Lung (tissue), 12 donors: ENCODE measurements around the gene DCDC2. TPM values are rescaled to one million over a fixed set of nuclear protein-coding genes. Genes with fewer than 3 reads are reported as not detected.

ENCODE experiments used
- ATAC-seq: fragments of 200-7000 bp; cut with Tn5 transposase; one replicate; pipeline ENCODE4 v1.9.1; 2020; ENCODE audit warnings: moderate number of reproducible peaks; ENCODE audit not compliant: insufficient read depth, low FRiP score
- DNase-seq, 3 donors: peaks; one replicate each; pipeline ENCODE4 v3.0.0-alpha.2; 2013 to 2017
- H3K27ac ChIP-seq, 2 donors: one replicate each; pipeline ENCODE4 v1.5.1; 2013; ENCODE audit warnings: mild to moderate bottlenecking in 2 of 2, moderate library complexity in 2 of 2, control low read depth in 1 of 2, inconsistent platforms in 1 of 2, low read depth in 1 of 2, low read length in 1 of 2
- H3K27me3 ChIP-seq, 3 donors: one replicate each; pipeline ENCODE4 v1.5.1; 2013; ENCODE audit warnings: low read length in 2 of 3; ENCODE audit not compliant: control insufficient read depth in 3 of 3, insufficient read depth in 3 of 3
- H3K36me3 ChIP-seq, 4 donors: one replicate each; pipeline ENCODE4 v1.5.1; 2013; ENCODE audit warnings: low read length in 4 of 4, mild to moderate bottlenecking in 1 of 4, moderate library complexity in 1 of 4; ENCODE audit not compliant: control insufficient read depth in 4 of 4, insufficient read depth in 4 of 4
- H3K4me1 ChIP-seq, 5 donors: one replicate each; pipeline ENCODE4 v1.5.1; 2013; ENCODE audit warnings: low read length in 5 of 5, mild to moderate bottlenecking in 2 of 5, moderate library complexity in 1 of 5; ENCODE audit not compliant: control insufficient read depth in 5 of 5, insufficient read depth in 5 of 5
- H3K4me3 ChIP-seq: one replicate; pipeline ENCODE4 v1.5.1; 2013; ENCODE audit warnings: mild to moderate bottlenecking, control low read depth, moderate library complexity
- H3K9ac ChIP-seq, 2 donors: one replicate each; pipeline ENCODE4 v1.5.1; 2013; ENCODE audit warnings: low read length in 2 of 2, control low read depth in 1 of 2; ENCODE audit not compliant: insufficient read depth in 1 of 2
- H3K9me3 ChIP-seq, 4 donors: one replicate each; pipeline ENCODE4 v1.5.1; 2013; ENCODE audit warnings: low read length in 3 of 4, mild to moderate bottlenecking in 1 of 4, moderate library complexity in 1 of 4; ENCODE audit not compliant: control insufficient read depth in 4 of 4, insufficient read depth in 3 of 4
- WGBS, 2 donors: extraction: QIAGEN DNeasy Blood & Tissue Kit; methylation state at CpG; one replicate each; pipeline ENCODE4 v1.1.7; 2013; 5-methylcytosine and 5-hydroxymethylcytosine counted together
- polyA plus RNA-seq, 2 donors: library from polyadenylated mRNA; stranded (reverse); fragments of 200-250 nt; gene quantifications; one replicate each; pipeline ENCODE4 v1.2.1, GENCODE V29; 2013
- total RNA-seq, 2 donors: library from RNA; depleted of rRNA in 1 of 2; stranded (reverse); fragments of >200 nt in 1 of 2; gene quantifications; one replicate each; pipeline ENCODE4 v1.2.1, GENCODE V29; 2014 to 2021
- TF ChIP-seq, protein P1 (sequence below): IDR thresholded peaks from 2 replicates; pipeline ENCODE4 v1.5.1; 2012; ENCODE audit warnings: mild to moderate bottlenecking; ENCODE audit errors: control extremely low read depth, extremely low read depth
- donor health status: control.
- donor health status: control.
- donor health status: Bipolar disorder and iron deficiency.
- donor health status: healthy.
- donor health status: DM: yes; HTN: yes; CAD: no.

DCDC2 gene
- total and polyA plus RNA-seq, 4 donors, result 2.3 to 14.2 (median 6.2) TPM

DNA sequence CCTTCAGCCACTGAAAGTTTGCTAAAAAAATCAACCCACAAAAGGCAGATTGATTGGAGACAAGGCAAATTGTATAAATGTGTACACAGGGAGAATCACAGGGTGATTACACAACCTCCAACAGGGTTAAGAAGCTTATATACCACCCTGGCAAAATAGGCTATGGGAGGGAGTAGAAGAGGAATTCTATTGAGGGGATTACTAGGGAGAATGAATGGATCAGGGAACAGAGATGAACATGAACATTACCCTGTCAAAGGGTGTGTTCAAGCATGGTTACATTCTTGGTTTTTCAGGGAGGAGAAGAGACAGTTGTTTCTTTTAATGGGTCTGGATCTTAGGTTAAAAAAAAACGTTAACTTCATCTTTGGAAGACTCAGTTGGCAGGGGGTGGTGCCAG is 39.8 kb upstream of the DCDC2 start:
- no peak for DNase-seq

DNA sequence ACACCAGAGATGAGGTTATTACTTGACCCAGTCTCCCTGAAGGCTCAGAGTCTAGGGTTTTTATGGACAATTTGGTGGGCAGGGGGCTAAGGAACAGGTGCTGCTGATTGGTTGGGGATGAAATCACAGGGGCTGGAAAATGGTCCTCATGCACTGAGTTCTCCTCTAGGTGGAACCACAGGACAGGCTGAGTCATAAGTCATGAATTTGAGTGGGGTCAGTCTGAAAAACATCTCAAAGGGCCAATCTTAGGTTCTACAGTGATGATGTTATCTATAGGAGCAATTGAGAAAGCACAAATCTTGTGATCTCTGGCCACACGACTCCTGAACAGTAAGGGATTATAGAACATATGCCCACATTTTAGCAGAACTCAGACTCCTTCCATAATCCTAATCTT is 39.0 kb upstream of the DCDC2 start:
- H3K9ac ChIP-seq, result no peak overlapping the region
- H3K9me3 ChIP-seq, result peaks cover 0 to 4% (median 0%) of the 10 kb centered on the region in 4 donors
- DNase-seq (no peak), ATAC-seq (no peak)
- H3K36me3 ChIP-seq, result no peaks in the 10 kb centered on the region
- H3K27me3 ChIP-seq, result peaks cover 0 to 12% (median 3%) of the 10 kb centered on the region in 3 donors
- no peak overlapping the region for H3K4me3 ChIP-seq
- WGBS, 2 donors, result 85 to 87% methylated on average over 1 of the region's 1 CpG
- H3K4me1 ChIP-seq, result no peaks in the 10 kb centered on the region
- TF ChIP-seq, protein P1, sequence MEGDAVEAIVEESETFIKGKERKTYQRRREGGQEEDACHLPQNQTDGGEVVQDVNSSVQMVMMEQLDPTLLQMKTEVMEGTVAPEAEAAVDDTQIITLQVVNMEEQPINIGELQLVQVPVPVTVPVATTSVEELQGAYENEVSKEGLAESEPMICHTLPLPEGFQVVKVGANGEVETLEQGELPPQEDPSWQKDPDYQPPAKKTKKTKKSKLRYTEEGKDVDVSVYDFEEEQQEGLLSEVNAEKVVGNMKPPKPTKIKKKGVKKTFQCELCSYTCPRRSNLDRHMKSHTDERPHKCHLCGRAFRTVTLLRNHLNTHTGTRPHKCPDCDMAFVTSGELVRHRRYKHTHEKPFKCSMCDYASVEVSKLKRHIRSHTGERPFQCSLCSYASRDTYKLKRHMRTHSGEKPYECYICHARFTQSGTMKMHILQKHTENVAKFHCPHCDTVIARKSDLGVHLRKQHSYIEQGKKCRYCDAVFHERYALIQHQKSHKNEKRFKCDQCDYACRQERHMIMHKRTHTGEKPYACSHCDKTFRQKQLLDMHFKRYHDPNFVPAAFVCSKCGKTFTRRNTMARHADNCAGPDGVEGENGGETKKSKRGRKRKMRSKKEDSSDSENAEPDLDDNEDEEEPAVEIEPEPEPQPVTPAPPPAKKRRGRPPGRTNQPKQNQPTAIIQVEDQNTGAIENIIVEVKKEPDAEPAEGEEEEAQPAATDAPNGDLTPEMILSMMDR, result no peak
- no peak overlapping the region for H3K27ac ChIP-seq

More for the DNA sequence above, 39.8 kb upstream of the DCDC2 start:
- Histone ChIP-seq H3K36me3 (no peaks in the 10 kb centered on the region), H3K9ac (no peak overlapping the region), H3K4me1 (peaks cover 0 to 5% (median 0%) of the 10 kb centered on the region in 5 donors), H3K4me3 (no peak overlapping the region), H3K27ac (no peak overlapping the region), H3K9me3 (peaks cover 0 to 4% (median 0%) of the 10 kb centered on the region in 4 donors), H3K27me3 (peaks cover 0 to 12% (median 3%) of the 10 kb centered on the region in 3 donors)
- WGBS, 2 donors, result 79 to 82% methylated on average over 1 of the region's 1 CpG
- TF ChIP-seq, protein P1, result no peak
- ATAC-seq, result no peak

DNA sequence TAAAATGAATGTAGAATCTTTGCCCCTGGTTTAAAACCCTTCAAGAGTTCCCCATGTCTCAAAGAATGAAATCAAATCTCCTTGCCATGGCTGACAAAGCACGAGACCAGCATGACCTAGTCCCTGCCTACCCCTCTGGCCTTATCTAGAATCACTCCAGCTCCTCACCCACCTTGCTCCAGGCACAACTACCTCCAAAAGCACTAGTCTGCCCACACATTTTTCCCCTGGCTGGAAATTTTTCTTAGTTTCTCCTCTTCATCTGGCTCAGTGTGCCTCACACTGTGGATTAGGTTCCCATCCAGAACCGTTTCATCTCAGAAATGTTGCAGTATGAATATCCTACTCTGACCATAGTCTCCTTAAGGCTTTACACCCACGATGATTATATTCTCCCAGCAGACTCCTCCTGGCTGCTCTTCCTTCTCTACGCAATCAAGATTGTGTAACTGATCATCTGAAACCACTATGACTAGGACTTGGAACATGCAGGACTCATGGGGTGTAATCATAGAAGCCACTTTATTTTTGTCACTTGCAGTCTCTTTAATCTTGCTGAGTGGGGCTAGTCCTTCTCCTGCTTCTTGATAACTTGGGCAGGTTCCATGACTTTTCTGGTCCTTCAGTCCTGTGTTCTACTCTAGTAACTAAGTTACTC is 37.0 kb upstream of the DCDC2 start:
- TF ChIP-seq, protein P1, result no peak
- WGBS, 2 donors, result 48 to 70% methylated on average over 4 of the region's 4 CpGs
- Histone ChIP-seq H3K9me3 (peaks cover 0 to 4% (median 0%) of the 10 kb centered on the region in 4 donors), H3K4me3 (no peak overlapping the region), H3K27ac (no peak overlapping the region), H3K9ac (no peak overlapping the region), H3K27me3 (peaks cover 0 to 5% (median 3%) of the 10 kb centered on the region in 3 donors), H3K4me1 (no peaks in the 10 kb centered on the region), H3K36me3 (no peaks in the 10 kb centered on the region)
- no peak for DNase-seq
- ATAC-seq, result peak; percentile 27
